Liver (tissue), 9 donors: ENCODE results near the gene GMDS. TPM values are rescaled to one million over a fixed set of nuclear protein-coding genes. Genes with fewer than 3 reads are reported as not detected.

Source experiments
- DNase-seq: peaks from one replicate; pipeline ENCODE4 v3.0.0-alpha.2; 2017; ENCODE audit warnings: low spot score
- H3K27ac ChIP-seq, 2 donors: one replicate each; pipeline ENCODE4 v1.7.0; 2013; ENCODE audit warnings: inconsistent platforms in 2 of 2, low read length in 2 of 2, control low read depth in 1 of 2, low read depth in 1 of 2, mild to moderate bottlenecking in 1 of 2
- H3K27me3 ChIP-seq, 4 donors: one replicate each; pipeline versions ENCODE4 v1.6.1 to v1.7.0; 2013; ENCODE audit warnings: low read length in 3 of 4, inconsistent platforms in 1 of 4, mild to moderate bottlenecking in 1 of 4, moderate library complexity in 1 of 4; ENCODE audit not compliant: control insufficient read depth in 4 of 4, insufficient read depth in 4 of 4
- H3K36me3 ChIP-seq, 4 donors: one replicate each; pipeline versions ENCODE4 v1.6.1 to v1.7.0; 2013; ENCODE audit warnings: low read length in 3 of 4, mild to moderate bottlenecking in 3 of 4, low read depth in 1 of 4, moderate library complexity in 1 of 4; ENCODE audit not compliant: control insufficient read depth in 4 of 4, insufficient read depth in 3 of 4
- H3K4me1 ChIP-seq, 4 donors: one replicate each; pipeline versions ENCODE4 v1.6.1 to v1.7.0; 2013; ENCODE audit warnings: low read length in 3 of 4, mild to moderate bottlenecking in 3 of 4, moderate library complexity in 1 of 4; ENCODE audit not compliant: control insufficient read depth in 4 of 4, insufficient read depth in 4 of 4
- H3K4me3 ChIP-seq, 3 donors: one replicate each; pipeline versions ENCODE4 v1.6.1 to v1.7.0; 2013; ENCODE audit warnings: low read length in 3 of 3, control low read depth in 1 of 3, low read depth in 1 of 3, mild to moderate bottlenecking in 1 of 3
- H3K9ac ChIP-seq, 2 donors: one replicate each; pipeline ENCODE4 v1.7.0; 2013; ENCODE audit warnings: low read length in 2 of 2, mild to moderate bottlenecking in 2 of 2, moderate library complexity in 2 of 2, control low read depth in 1 of 2, low read depth in 1 of 2
- H3K9me3 ChIP-seq, 4 donors: one replicate each; pipeline versions ENCODE4 v1.6.1 to v1.7.0; 2013; ENCODE audit warnings: low read length in 3 of 4; ENCODE audit not compliant: control insufficient read depth in 4 of 4
- ATF3 ChIP-seq: IDR thresholded peaks from 2 replicates; pipeline ENCODE4 v1.6.1; 2016; ENCODE audit warnings: antibody characterized with exemption
- EGR1 ChIP-seq, 2 donors: IDR thresholded peaks; 2 replicates each; pipeline ENCODE4 v1.6.1; 2016 to 2018; ENCODE audit warnings: antibody characterized with exemption in 2 of 2, low read depth in 2 of 2
- FOXA1 ChIP-seq: IDR thresholded peaks from 2 replicates; pipeline ENCODE4 v1.6.1; 2016; ENCODE audit warnings: antibody characterized with exemption
- RAD21 ChIP-seq, 2 donors: IDR thresholded peaks; 2 replicates each; pipeline ENCODE4 v1.6.1; 2016; ENCODE audit warnings: antibody characterized with exemption in 2 of 2, mild to moderate bottlenecking in 2 of 2
- REST ChIP-seq: IDR thresholded peaks from 2 replicates; pipeline ENCODE4 v1.6.1; 2016; ENCODE audit warnings: antibody characterized with exemption, mild to moderate bottlenecking
- TAF1 ChIP-seq: conservative IDR thresholded peaks from 2 replicates; pipeline ENCODE4 v1.6.1; 2016; ENCODE audit warnings: antibody characterized with exemption, mild to moderate bottlenecking
- YY1 ChIP-seq: IDR thresholded peaks from 2 replicates; pipeline ENCODE4 v1.6.1; 2016; ENCODE audit warnings: antibody characterized with exemption, mild to moderate bottlenecking
- WGBS: extraction: QIAGEN DNeasy Blood & Tissue Kit; methylation state at CpG from one replicate; pipeline ENCODE4 v1.1.7; 2013; 5-methylcytosine and 5-hydroxymethylcytosine counted together
- polyA plus RNA-seq, 2 donors: library from polyadenylated mRNA; stranded (reverse) in 1 of 2; unstranded in 1 of 2; fragments of 200-250 nt in 1 of 2; fragments of >200 nt in 1 of 2; fragmentation: Nextera tagmentation in 1 of 2; extraction: Ambion mirVana in 1 of 2; gene quantifications; one replicate each; pipeline versions ENCODE4 v1.2.1 to v1.2.3, GENCODE V29; 2013 to 2015
- total RNA-seq, 2 donors: library from RNA; depleted of rRNA; stranded (reverse); fragments of >200 nt; gene quantifications; one replicate each; pipeline ENCODE4 v1.2.3, GENCODE V29; 2014
- TF ChIP-seq, protein P1 (sequence below): fragments of 150-350 bp; IDR thresholded peaks from 2 replicates; pipeline ENCODE4 v1.5.1; 2017; ENCODE audit warnings: improper control_type of control experiment, low read depth, low read length; ENCODE audit not compliant: missing input control
- TF ChIP-seq, protein P2 (sequence below): IDR thresholded peaks from 2 replicates; pipeline ENCODE4 v1.6.1; 2016; ENCODE audit warnings: antibody characterized with exemption
- donor health status: healthy.
- donor health status: healthy.
- donor health status: healthy.
- donor health status: healthy.
- donor health status: healthy.

Gene GMDS
- total and polyA plus RNA-seq, 4 donors: 3.5 to 15.6 (median 13.0) TPM

DNA sequence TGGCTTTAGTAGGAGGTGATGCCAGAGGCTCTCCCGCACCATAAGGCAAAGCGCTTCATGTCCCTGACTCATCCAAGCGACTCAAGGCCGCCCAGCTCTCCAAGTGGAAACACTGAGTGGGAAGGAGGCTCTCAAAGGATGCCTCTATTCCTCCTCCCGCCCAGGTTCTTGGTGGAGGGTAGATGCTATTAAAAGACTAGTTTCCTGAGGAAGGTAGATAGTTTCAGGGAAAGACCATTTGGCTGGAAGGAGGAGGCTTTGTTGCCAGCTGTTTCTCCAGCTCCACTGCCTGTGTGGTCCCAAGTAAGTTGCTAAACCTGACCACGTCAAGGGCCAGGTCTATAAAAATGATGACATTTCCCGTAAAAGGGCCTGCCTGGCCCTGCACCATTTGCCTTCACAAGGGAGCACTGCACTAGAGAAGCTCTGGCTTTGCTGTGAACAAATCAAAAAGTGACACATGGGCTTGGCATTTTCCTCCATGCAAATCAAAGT is 48.2 kb downstream of the GMDS start:
- Histone ChIP-seq H3K9me3 (no peaks in the 10 kb centered on the region), H3K27me3 (no peaks in the 10 kb centered on the region), H3K4me3 (no peak overlapping the region), H3K36me3 (no peaks in the 10 kb centered on the region), H3K4me1 (no peaks in the 10 kb centered on the region), H3K9ac (no peak overlapping the region), H3K27ac (no peak overlapping the region)
- WGBS: 91% methylated on average over 7 of the region's 7 CpGs
- no peak for DNase-seq
- TF ChIP-seq, protein P1, sequence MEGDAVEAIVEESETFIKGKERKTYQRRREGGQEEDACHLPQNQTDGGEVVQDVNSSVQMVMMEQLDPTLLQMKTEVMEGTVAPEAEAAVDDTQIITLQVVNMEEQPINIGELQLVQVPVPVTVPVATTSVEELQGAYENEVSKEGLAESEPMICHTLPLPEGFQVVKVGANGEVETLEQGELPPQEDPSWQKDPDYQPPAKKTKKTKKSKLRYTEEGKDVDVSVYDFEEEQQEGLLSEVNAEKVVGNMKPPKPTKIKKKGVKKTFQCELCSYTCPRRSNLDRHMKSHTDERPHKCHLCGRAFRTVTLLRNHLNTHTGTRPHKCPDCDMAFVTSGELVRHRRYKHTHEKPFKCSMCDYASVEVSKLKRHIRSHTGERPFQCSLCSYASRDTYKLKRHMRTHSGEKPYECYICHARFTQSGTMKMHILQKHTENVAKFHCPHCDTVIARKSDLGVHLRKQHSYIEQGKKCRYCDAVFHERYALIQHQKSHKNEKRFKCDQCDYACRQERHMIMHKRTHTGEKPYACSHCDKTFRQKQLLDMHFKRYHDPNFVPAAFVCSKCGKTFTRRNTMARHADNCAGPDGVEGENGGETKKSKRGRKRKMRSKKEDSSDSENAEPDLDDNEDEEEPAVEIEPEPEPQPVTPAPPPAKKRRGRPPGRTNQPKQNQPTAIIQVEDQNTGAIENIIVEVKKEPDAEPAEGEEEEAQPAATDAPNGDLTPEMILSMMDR: no peak

GRCh38 chr6:2196079-2196679 is 49.2 kb downstream of the GMDS start:
- DNase-seq: no peak
- Histone ChIP-seq H3K4me1 (no peaks in the 10 kb centered on the region), H3K4me3 (no peak overlapping the region), H3K9ac (no peak overlapping the region), H3K27me3 (no peaks in the 10 kb centered on the region), H3K27ac (no peak overlapping the region), H3K36me3 (no peaks in the 10 kb centered on the region), H3K9me3 (no peaks in the 10 kb centered on the region)
- 5% methylated on average over 1 of the region's 1 CpG for WGBS
- peak; percentile 85 to 92 for TF ChIP-seq RAD21 (IDR thresholded peaks at IDR 0.05)
- TF ChIP-seq FOXA1: no peak
- TF ChIP-seq, protein P1: peak; percentile 79

- no peak for DNase-seq
- no peaks in the 10 kb centered on the region for H3K36me3 ChIP-seq
- WGBS: 93% methylated on average over 4 of the region's 4 CpGs
- no peak overlapping the region for H3K27ac ChIP-seq
- no peaks in the 10 kb centered on the region for H3K4me1 ChIP-seq
- no peaks in the 10 kb centered on the region for H3K9me3 ChIP-seq
- no peak overlapping the region for H3K9ac ChIP-seq
- TF ChIP-seq YY1: no peak
- no peak for TF ChIP-seq FOXA1
- no peak for TF ChIP-seq ATF3
- no peak for TF ChIP-seq TAF1
- no peak for TF ChIP-seq RAD21 (IDR thresholded peaks at IDR 0.05)
- TF ChIP-seq, protein P2, sequence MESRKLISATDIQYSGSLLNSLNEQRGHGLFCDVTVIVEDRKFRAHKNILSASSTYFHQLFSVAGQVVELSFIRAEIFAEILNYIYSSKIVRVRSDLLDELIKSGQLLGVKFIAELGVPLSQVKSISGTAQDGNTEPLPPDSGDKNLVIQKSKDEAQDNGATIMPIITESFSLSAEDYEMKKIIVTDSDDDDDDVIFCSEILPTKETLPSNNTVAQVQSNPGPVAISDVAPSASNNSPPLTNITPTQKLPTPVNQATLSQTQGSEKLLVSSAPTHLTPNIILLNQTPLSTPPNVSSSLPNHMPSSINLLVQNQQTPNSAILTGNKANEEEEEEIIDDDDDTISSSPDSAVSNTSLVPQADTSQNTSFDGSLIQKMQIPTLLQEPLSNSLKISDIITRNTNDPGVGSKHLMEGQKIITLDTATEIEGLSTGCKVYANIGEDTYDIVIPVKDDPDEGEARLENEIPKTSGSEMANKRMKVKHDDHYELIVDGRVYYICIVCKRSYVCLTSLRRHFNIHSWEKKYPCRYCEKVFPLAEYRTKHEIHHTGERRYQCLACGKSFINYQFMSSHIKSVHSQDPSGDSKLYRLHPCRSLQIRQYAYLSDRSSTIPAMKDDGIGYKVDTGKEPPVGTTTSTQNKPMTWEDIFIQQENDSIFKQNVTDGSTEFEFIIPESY: no peak
- no peak for TF ChIP-seq REST
- TF ChIP-seq EGR1 (IDR thresholded peaks at IDR 0.05; ENCODE audit: low read depth in 2 of 2): no peak
- H3K27me3 ChIP-seq: no peaks in the 10 kb centered on the region
- no peak overlapping the region for H3K4me3 ChIP-seq
Observed at GRCh38 chr6:2194643-2195042, 50.8 kb downstream of the GMDS start.
